ENCODE data around the gene SRSF8.

DNA sequence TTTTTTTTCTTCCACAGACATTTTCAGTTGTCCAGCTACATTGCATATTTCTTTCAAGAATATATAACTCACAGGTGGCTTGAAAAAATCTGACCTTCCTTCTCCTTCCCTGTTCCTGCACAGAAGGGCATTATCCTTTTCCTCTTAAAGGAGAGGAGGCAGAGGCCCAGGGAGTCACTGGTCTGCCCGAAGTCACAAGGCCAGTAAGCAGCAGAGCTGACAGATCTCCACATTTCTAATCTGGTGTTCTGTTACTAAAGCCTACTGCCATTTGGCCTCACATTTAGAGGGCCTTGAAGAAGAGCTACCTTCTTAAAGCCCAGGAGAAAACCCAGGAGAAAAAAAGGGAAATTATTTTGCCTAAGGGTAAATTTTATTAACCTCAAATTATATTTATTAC lies 35.2 kb downstream of the SRSF8 start:
- no peak for TF ChIP-seq HIVEP1 (CRISPR knock-in tag; IDR thresholded peaks at IDR 0.05)
- TF ChIP-seq SRF (CRISPR knock-in tag; IDR thresholded peaks at IDR 0.05) = no peak
- no peak for TF ChIP-seq JUN (IDR thresholded peaks at IDR 0.05; ENCODE audit: borderline replicate concordance, low read depth, low read length)
- no peak for TF ChIP-seq JUN (CRISPR knock-in tag; IDR thresholded peaks at IDR 0.05; ENCODE audit: borderline replicate concordance)
- TF ChIP-seq, protein P1, sequence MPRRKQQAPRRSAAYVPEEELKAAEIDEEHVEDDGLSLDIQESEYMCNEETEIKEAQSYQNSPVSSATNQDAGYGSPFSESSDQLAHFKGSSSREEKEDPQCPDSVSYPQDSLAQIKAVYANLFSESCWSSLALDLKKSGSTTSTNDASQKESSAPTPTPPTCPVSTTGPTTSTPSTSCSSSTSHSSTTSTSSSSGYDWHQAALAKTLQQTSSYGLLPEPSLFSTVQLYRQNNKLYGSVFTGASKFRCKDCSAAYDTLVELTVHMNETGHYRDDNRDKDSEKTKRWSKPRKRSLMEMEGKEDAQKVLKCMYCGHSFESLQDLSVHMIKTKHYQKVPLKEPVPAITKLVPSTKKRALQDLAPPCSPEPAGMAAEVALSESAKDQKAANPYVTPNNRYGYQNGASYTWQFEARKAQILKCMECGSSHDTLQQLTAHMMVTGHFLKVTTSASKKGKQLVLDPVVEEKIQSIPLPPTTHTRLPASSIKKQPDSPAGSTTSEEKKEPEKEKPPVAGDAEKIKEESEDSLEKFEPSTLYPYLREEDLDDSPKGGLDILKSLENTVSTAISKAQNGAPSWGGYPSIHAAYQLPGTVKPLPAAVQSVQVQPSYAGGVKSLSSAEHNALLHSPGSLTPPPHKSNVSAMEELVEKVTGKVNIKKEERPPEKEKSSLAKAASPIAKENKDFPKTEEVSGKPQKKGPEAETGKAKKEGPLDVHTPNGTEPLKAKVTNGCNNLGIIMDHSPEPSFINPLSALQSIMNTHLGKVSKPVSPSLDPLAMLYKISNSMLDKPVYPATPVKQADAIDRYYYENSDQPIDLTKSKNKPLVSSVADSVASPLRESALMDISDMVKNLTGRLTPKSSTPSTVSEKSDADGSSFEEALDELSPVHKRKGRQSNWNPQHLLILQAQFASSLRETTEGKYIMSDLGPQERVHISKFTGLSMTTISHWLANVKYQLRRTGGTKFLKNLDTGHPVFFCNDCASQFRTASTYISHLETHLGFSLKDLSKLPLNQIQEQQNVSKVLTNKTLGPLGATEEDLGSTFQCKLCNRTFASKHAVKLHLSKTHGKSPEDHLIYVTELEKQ (CRISPR knock-in tag; IDR thresholded peaks at IDR 0.05) = no peak
- no peak for TF ChIP-seq KLF6 (CRISPR knock-in tag; IDR thresholded peaks at IDR 0.05; ENCODE audit: borderline replicate concordance)
- no peak for TF ChIP-seq ATF1 (CRISPR knock-in tag; IDR thresholded peaks at IDR 0.05)
- TF ChIP-seq ATF1 (tag; IDR thresholded peaks at IDR 0.05) = no peak
- TF ChIP-seq PHF20 (IDR thresholded peaks at IDR 0.05; ENCODE audit: partially characterized antibody) = no peak
- no peak for TF ChIP-seq POLR2A (conservative IDR thresholded peaks at IDR 0.05)
- no peak for TF ChIP-seq CBX5 (IDR thresholded peaks at IDR 0.05; ENCODE audit: borderline replicate concordance, low read depth)
- TF ChIP-seq YY1 (IDR thresholded peaks at IDR 0.05; ENCODE audit: borderline replicate concordance in 1 of 3, control insufficient read depth in 1 of 3, extremely low read depth in 1 of 3, insufficient read depth in 3 of 3, insufficient read length in 1 of 3, insufficient replicate concordance in 2 of 3, low read depth in 1 of 3, low read length in 2 of 3) = no peak
